Stimulated activated CD8-positive, alpha-beta memory T cell treated with anti-CD3 and anti-CD28 coated beads, Interleukin-7, amount 100 ng/mL, for 4 hours (primary cell): ENCODE results near the gene MYL9.

Source experiments
- DNase-seq, 2 donors: peaks; one replicate each; pipeline ENCODE4 v3.0.0-alpha.2; 2020; ENCODE audit warnings: low read depth in 2 of 2

The MYL9 gene

GRCh38 chr20:36525620-36526365, 15.5 kb upstream of the MYL9 start:
- DNase-seq, result no peak

- DNase-seq, result no peak
These were observed 14.8 kb upstream of the MYL9 start for GRCh38 chr20:36526521-36527011.

- no peak for DNase-seq
These were observed 13.8 kb upstream of the MYL9 start for GRCh38 chr20:36527331-36528125.

- DNase-seq, result no peak
These were observed 13.0 kb upstream of the MYL9 start for GRCh38 chr20:36528176-36528874.

- DNase-seq, result no peak
These were observed 12.4 kb upstream of the MYL9 start for GRCh38 chr20:36528875-36529417.

GRCh38 chr20:36532388-36532787, 8.9 kb upstream of the MYL9 start:
- no peak for DNase-seq

- no peak for DNase-seq
These were observed 8.5 kb upstream of the MYL9 start for GRCh38 chr20:36532822-36533221.

GRCh38 chr20:36538026-36538722, 3.1 kb upstream of the MYL9 start:
- DNase-seq, result no peak

- no peak for DNase-seq
These were observed 638 bp upstream of the MYL9 start for GRCh38 chr20:36540551-36541211.

- DNase-seq, result no peak
These were observed 609 bp downstream of the MYL9 start for GRCh38 chr20:36541768-36542488.

GRCh38 chr20:36542516-36543183, 1.3 kb downstream of the MYL9 start:
- no peak for DNase-seq

- no peak for DNase-seq
These were observed 2.1 kb downstream of the MYL9 start for GRCh38 chr20:36543184-36544133.

- DNase-seq, result no peak
These were observed 3.1 kb downstream of the MYL9 start for GRCh38 chr20:36544134-36545018.

GRCh38 chr20:36546111-36546736, 4.9 kb downstream of the MYL9 start:
- no peak for DNase-seq

- no peak for DNase-seq
These were observed 6.1 kb downstream of the MYL9 start for GRCh38 chr20:36547186-36548005.

GRCh38 chr20:36548006-36548315, 6.6 kb downstream of the MYL9 start:
- no peak for DNase-seq
